ENCODE results near the gene PCA3.

The PCA3 gene

DNA sequence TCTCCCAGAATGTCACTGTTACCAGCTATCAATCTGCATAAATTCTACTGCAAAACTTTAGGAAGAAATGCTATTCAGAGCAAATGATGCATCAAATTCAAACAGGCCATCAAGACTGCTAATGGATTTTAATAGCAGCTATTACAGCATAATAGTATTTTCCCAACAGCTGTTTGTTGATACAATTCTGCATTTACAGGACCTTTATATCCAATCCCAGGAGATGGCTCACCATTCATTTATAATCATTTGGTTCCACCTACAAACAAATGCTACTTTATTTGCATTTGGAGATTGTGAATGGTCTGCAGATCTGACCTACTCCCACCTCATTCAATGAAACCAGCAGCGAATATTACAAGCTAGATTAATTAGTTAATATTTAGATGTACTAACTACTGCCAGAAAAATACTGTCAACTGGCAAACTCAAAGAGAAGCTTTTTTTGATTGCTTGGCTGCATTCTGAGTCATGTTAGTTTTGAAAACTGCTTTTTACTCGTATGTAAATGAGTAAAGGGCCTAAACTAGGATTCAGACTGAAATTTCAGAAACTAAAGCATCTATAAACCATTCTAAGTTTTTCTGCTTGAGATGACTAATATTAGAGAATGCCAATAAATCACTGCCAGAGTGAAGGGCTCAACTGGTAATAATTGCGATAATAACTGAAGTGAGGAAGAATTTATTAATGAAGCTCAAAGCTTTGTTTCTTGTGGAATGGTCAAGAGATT is 7.1 kb upstream of the PCA3 start:
- no peak for DNase-seq (ENCODE audit: low spot score)

DNA sequence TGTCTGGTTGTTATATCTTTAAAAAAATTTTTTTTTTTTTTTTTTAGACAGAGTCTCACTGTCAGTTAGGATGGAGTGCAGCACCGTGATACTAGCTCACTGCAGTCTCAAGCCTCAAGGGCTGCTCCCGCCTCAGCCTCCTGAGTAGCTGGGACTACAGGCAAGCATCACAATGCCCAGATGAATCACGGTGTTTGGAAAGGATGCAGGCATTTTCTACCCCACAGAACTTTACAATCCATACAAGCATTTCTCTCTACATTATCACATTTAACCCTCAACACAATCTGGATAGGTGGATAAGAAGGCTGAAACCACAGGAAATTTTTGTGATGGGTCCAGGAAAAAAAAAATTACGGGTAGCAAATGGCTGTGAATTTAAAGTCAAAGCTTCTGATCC is 5.8 kb upstream of the PCA3 start:
- DNase-seq (ENCODE audit: low spot score), result no peak

DNA sequence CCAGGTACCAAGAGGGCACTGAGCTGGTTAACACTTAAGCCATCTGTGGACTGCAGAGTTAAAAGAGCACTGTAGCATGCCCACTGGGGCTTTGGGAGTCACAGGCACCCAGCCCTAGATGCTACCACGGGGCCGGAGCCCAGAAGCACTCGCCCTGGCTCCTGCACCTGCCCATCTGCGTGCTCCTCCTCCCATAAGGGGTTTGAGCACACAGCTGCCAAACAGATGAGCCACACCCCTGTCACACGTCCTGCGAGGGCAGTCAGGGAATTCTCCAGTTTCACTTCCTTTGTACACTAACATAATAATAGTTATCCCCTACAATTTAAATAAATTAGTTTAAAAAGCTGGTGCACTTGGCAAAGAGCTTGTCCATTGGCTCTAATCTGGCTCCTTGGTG is 4.5 kb upstream of the PCA3 start:
- no peak for DNase-seq (ENCODE audit: low spot score)

DNA sequence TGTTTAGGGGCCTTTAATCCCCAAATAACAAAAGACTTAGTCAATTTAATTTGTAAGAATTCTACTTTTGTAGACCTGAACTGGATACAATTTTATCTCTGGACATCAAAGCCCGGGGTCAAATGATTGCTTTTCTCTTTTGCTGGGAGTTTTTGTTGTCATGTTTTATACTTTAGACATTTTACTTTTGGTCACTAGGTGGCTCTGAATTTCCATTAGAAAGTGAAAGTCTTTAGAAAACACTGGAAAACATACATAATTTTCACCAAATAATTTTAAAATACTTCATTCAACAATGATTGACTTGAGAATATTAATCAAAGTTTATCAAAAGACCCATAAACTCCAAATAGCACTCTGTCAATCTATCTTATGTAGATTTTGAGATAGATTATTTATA is 2.8 kb upstream of the PCA3 start:
- DNase-seq (ENCODE audit: low spot score), result no peak

DNA sequence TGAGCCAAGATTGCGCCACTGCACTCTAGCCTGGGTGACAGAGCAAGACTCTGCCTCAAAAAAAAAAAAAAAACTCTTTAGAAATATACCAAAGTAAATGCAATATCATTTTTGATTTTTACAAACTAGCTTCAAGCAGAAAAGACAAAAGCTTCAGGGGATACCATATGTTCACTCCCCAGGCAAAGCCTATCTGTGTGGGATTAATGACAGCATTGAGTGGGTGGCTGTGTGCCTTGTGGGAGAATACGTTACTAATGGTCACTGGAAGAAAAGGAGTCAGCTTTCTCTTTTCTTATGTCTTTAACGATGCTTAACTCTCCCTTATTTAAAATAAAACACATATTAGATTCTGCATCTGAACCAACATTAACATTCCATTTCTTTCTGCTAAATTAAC is 1.9 kb downstream of the PCA3 start:
- DNase-seq (ENCODE audit: low spot score), result no peak

DNA sequence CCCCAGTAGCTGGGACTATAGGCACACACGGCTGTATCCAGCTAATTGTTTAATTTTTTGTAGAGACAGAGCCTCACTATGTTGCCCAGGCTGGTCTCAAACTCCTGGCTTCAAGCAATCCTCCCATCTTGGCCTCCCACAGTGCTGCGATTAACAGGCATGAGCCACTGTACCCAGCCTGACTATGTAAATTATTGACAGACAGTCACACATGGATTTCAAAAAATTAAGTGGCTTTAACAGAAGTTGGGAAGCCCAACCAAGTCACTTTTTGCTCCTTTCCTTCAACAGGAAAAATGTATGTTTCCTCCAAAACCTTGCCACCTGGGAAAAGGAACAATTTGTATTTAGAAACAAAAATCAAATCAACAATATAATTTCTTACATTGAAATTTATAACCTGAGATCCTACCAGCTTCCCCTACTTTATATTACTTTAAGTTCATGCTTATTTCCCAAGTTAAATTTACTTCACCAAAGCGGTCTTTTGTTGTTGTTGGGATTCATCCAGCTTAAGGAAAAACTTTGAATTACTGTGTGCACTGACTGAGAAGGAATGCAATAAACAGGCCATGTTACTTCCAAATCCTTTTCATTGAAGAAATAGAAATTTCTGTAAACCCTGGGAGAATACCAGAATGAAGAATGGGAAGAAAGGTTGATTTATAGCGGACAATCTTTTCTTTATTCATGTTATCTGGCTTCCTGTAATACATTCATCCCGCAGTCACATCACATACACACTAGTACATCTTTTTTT is 8.6 kb downstream of the PCA3 start:
- DNase-seq (ENCODE audit: low spot score), result no peak

DNA sequence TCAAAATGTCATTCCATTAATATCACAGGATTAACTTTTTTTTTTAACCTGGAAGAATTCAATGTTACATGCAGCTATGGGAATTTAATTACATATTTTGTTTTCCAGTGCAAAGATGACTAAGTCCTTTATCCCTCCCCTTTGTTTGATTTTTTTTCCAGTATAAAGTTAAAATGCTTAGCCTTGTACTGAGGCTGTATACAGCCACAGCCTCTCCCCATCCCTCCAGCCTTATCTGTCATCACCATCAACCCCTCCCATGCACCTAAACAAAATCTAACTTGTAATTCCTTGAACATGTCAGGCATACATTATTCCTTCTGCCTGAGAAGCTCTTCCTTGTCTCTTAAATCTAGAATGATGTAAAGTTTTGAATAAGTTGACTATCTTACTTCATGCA is 20.6 kb downstream of the PCA3 start:
- DNase-seq (ENCODE audit: low spot score), result no peak

DNA sequence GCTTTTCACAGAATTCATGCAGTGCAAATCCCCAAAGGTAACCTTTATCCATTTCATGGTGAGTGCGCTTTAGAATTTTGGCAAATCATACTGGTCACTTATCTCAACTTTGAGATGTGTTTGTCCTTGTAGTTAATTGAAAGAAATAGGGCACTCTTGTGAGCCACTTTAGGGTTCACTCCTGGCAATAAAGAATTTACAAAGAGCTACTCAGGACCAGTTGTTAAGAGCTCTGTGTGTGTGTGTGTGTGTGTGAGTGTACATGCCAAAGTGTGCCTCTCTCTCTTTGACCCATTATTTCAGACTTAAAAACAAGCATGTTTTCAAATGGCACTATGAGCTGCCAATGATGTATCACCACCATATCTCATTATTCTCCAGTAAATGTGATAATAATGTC is 21.3 kb downstream of the PCA3 start:
- no peak for DNase-seq (ENCODE audit: low spot score)

DNA sequence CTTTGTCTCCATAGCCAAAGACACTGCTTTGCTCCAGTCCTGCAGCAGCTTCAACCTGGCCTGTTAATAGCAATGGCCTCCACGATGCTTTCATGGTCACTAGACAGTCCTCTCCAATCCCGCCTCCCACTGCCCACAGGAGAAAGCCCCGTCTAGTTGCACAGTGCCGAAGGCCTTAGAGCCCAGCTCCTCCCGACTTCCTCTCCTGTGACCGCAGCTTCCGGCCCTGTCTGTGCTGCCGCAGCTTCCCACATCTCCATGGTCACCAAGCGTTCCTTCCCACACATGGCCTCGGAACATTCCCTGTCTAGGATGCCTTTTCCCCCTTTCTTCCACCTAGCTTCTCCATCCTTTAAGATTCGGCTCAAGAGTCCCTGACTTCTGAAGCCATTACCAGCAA is 23.4 kb downstream of the PCA3 start:
- DNase-seq (ENCODE audit: low spot score), result no peak

DNA sequence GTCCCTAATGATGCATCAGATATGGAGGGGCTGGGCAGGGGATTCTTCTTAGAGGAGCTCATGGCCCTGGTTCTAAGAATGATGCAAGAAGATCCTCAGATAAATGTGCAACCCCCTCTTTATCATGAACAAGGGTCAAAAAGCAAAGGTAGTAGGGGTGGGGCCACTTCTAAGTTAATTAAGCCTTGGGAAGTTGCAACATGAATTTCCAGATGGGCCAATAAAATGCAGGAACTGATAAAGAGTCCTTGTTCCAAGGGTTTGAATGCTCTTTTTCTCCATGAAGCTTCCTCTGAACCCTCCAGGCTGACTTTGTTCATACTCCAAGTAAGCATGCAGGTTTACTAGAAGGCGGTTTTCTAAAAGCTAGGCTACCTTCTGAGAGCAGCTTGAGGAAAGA is 25.6 kb downstream of the PCA3 start:
- DNase-seq (ENCODE audit: low spot score), result no peak

DNA sequence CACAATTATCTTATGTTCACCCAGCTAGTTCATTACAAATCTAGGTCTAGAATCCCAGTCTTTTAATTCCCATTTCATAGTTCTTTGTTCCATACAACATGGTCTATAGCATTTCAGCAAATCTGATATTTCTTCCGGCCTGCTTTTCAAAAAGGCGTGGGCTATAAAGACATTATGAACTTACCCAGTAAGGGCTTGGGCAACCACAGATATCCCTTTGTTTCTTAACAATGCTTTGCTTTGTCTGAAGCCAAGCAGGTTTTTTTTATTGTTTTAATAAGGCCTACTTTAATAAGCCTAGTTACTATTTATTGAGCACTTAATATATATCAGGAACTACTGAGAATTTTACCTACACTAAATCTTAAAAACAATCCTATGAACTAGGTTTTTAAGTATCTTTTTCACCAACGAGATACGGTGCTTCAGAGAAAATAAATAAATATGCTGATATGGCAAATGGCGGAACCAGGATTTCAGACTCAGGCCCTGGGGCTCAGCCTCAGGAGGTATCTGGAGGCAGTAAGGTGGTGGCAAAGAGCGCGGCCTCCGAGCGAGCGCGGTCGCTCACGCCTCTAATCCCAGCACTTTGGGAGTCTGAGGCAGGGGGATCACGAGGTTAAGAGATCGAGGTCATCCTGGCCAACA is 29.7 kb downstream of the PCA3 start:
- no peak for DNase-seq (ENCODE audit: low spot score)

DNA sequence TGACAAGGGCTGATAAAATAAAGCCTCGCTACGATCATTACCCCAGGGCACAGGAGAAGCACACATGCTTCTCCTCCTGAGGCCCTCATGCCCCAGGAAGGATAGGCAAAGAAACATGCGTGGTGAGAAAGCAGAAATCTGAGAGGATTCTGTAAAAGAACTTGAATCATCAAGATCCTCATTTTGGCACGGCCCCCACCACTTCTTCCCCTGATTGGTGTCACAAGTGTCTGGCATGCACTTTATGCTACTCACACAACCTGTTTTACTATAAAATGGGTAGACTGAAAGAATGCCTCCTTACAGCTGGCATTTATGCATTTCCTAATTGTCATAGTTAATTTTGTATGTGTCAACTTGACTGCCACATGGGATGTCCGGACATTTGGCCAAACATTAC is 32.1 kb downstream of the PCA3 start:
- DNase-seq (ENCODE audit: low spot score), result no peak

DNA sequence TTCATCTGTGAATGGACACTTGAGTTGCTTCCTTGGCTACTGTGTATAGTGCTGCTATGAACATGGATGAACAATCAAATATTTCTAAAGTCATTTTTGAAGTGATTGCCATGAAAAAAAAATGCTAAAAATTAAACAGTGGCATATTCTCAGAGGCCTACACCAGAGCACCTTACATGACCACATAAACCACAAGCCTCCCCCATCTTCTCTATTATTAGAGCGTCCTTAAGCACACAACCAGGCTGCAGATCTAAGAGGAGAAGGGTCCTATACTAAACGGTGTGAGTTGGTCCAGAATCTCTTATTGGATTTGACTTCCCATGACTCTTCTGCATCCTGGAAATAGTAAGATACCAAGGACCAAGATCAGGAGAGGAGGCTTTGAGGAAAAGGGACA is 34.3 kb downstream of the PCA3 start:
- DNase-seq (ENCODE audit: low spot score), result no peak

DNA sequence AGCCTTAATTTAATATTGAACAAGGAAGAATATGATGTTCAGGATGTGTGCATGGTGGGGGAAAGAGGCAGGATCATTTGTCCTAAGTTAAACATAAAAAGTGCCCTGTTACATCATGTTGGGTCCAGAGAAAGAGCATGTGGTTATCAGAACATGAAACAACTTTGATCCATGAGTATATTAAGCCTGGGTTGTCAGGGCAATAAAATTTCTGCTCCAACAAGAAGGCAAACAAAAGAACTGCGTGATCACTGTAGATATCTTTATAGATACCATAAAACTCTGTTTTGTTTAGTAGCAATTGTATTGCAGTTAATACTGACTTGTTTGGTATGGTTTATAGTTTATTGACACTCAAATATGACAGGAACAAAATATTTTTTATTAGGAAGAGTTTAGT is 35.2 kb downstream of the PCA3 start:
- no peak for DNase-seq (ENCODE audit: low spot score)

DNA sequence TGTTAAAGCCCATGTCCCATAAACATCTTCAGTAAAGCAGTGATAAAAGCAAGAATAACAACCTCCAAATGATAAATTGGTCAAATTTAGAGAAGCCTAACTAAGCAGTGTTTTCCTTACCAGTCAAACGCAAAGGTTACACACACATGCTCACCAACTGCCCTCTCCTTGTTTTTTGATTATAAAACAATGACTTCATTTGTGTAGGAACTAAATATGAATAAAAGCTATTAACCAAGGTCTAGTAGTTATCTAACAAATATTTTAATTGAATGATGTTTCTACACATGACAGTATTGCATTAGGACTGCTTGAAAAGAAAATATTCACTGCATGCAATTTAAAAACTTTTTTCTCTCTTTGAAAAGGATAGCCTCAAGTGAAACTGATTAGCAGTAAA is 36.7 kb downstream of the PCA3 start:
- no peak for DNase-seq (ENCODE audit: low spot score)

DNA sequence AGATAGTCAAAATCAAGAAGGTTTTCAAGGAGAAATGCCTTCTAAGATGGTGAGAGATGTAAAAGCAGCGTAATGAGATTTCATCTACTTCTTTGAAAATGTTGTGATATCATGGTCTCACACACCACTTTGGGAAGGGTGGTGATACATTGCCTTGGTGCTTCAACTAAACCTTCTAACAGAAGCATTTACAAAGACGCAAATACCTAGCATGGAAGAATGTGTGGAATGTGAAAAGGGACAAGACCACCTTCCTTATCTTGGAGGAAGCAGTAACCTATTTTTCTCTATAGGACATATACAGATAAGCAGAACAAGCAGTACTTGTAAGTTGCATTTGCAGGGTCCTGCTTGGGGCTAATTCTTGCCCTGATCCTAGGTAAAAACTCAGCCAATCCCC is 38.8 kb downstream of the PCA3 start:
- DNase-seq (ENCODE audit: low spot score), result no peak

DNA sequence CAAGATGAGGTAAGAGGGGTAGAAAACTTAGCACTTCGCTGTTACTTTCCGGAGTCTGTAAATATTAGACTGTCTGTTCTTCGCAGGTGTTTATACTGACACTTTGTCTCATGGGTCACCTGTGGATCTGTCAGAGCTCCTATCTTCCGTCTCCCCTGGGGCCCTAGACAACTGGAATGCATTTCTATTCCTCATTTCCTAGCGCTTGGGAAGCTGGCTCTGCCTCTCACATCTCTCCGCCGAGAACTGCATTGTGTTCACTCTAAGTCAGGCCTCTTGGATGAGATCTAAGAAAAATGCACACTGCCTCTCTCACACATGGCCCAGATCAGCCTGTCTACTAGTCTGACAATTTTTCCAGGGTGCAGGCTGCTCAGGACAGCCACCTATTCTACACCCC is 39.5 kb downstream of the PCA3 start:
- no peak for DNase-seq (ENCODE audit: low spot score)

DNA sequence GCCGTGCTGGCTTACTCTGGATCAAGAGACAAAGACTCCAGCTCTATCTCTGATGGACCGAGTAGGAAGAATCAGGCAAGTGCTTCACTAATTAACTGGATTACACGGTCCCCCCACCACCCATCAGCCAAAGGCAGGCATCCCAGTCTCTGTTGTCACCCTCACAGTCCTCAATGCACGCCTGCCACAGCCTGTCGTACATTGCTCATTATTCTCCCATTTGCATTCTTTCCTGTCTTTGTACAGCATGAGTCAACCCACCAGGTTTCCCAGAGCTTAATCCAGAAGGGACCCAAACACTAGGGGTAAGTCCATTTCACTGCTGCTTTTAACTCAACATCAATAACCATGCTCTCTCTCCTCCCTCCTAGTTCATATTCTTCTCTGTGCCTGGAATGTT is 44.4 kb downstream of the PCA3 start:
- no peak for DNase-seq (ENCODE audit: low spot score)

DNA sequence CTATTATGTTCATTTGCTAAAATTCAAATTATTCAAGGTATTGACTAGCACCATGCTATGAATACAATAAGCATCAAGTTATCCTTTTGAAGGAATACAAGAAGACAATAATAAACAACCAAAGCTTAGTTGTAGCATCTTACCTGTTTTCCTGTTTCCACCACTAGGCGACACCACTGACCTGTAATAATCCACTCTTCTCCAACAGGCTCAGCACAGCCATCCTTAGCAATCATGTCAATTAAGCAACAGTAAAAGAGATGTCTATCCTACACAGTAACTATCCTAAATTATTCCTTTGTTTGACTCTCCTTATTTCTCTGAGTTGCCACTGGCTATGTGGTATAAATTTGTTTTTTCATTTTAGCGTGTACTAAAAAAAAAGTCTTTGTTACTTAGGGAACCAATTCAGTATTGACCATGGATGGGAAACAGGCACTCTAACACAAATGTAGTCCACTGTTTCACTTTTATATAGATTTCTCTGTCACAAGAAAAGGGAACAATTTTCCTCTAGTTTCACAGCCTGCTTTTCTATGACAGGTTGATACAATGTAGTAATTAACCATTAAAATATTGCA is 46.2 kb downstream of the PCA3 start:
- no peak for DNase-seq (ENCODE audit: low spot score)

DNA sequence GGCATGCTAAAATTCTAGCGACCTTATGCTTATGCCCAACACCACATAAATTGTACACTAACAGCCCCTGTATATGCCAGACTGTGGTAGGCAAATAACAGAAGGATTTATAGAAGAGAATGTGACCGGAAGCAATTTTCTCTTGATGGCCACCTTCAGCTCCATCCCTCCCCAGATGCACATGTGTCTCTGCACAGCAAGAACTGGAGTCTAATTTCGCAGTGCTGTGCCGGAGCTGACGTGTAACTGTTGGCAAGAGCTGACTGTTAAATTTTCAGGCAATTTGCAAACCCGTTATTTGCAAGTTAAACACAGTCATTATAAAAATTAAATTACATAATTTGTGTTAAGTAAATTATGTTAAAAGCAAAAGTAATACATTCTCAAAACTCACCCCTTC is 48.4 kb downstream of the PCA3 start:
- no peak for DNase-seq (ENCODE audit: low spot score)

DNA sequence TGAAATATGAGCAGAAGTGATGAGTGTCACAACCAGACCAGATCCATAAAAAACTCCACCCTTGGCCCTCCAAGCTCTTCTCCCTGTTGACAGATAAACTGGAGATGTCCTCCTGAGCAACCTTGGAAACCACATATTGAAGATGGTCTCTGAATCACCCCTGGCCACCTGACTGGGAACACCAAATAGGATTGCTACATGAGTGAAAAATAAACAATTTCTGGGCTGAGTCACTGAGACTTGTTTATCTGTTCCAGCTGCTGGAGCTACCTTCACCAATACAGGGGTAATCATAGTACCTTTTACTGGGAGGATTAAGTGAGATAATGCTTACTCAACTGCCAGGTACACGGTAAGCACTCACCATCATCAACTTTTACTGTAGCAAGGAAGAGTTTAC is 53.3 kb downstream of the PCA3 start:
- no peak for DNase-seq (ENCODE audit: low spot score)

DNA sequence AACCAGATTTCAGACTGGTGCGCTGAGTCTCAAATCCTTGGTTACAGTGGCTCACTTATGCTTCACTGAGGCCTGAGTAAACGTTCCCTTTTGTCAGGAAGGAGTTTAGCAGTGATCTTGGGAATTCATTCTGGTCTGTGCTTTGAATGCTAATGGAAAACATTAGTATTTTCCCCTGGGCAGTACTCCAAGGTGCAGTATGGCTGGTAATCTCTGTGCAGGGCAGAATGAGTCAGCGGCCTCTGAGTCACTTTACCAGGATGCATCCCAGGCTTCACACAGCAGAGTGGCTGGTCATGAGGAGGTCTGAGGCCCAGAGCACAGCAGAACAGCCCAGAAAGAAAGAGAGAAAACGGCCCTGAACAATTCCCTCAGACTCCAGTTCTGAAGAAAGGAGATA is 54.0 kb downstream of the PCA3 start:
- DNase-seq (ENCODE audit: low spot score), result no peak

DNA sequence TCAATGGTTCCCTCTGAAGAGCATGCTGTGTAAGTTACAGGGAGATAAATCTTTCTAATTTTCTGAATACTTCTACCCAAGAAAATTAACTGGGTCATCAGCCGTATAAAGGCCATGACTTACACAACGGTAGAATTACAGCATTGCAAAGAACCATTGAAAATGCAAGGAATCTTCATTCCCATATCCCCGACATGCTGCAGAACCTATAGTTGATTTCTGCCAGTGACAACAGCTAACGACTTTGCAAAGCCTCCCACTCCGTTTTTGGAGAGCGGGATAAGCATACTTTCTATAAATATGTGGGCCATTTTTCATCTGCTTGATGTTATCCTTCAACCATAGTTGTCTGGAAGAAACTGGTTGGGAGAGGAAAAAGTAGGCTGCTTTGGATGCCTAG is 56.2 kb downstream of the PCA3 start:
- DNase-seq (ENCODE audit: low spot score), result no peak
